ENCODE data around the gene TMEM209.

DNA sequence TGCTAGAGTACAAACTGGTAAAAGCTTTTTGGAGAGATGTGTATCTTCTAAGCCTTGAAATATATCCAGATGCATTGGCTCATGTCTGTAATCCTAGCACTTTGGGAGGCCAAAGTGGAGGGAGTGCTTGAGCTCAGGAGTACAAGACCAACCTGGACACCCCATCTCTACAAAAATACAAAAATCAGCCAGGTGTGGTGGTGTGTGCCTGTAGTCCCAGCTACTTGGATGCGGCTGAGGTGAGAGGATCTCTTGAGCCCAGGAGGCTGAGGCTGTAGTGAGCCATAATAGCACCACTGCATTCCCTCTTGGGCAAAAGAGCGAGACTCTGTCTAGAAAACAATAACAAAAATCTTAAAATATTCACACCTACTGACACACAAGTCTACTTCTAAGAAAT, 25.6 kb downstream of the TMEM209 start:
- TF ChIP-seq, protein P1, sequence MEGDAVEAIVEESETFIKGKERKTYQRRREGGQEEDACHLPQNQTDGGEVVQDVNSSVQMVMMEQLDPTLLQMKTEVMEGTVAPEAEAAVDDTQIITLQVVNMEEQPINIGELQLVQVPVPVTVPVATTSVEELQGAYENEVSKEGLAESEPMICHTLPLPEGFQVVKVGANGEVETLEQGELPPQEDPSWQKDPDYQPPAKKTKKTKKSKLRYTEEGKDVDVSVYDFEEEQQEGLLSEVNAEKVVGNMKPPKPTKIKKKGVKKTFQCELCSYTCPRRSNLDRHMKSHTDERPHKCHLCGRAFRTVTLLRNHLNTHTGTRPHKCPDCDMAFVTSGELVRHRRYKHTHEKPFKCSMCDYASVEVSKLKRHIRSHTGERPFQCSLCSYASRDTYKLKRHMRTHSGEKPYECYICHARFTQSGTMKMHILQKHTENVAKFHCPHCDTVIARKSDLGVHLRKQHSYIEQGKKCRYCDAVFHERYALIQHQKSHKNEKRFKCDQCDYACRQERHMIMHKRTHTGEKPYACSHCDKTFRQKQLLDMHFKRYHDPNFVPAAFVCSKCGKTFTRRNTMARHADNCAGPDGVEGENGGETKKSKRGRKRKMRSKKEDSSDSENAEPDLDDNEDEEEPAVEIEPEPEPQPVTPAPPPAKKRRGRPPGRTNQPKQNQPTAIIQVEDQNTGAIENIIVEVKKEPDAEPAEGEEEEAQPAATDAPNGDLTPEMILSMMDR (IDR thresholded peaks at IDR 0.05; ENCODE audit: low read depth, low read length, missing input control) = no peak
- TF ChIP-seq, protein P2, sequence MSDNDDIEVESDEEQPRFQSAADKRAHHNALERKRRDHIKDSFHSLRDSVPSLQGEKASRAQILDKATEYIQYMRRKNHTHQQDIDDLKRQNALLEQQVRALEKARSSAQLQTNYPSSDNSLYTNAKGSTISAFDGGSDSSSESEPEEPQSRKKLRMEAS (IDR thresholded peaks at IDR 0.05) = no peak
- no peak for TF ChIP-seq RAD21 (IDR thresholded peaks at IDR 0.05)
